ENCODE data around the gene GFOD1. TPM values are rescaled to one million over a fixed set of nuclear protein-coding genes. Genes with fewer than 3 reads are reported as not detected.
"Not testable (repeated sequence)": the region's sequence is repeated elsewhere in the genome, so short reads cannot be mapped to it uniquely, and the experiment has no call there.

GFOD1 gene
- total and polyA plus RNA-seq, 8 donors: 0.76 to 29.4 (median 11.4) TPM

GRCh38 chr6:13328076-13328874, 159.1 kb downstream of the GFOD1 start, which contains the start of gene TBC1D7:
TSS of gene TBC1D7 (minus strand) at chr6:13328537. CDS start at chr6:13326898, 1,639 bp downstream.
- peak; percentile 95 to 98 for DNase-seq
- Histone ChIP-seq H3K4me3 (peak within 1 kb of the TSS; percentile 73 to 82 (median 81)), H3K27me3 (no peaks in the 10 kb centered on the region), H3K4me1 (peaks cover 0 to 27% (median 12%) of the 10 kb centered on the region in 4 donors), H3K36me3 (peaks cover 12 to 26% (median 23%) of the 10 kb centered on the region in 4 donors), H3K27ac (peak within 1 kb of the TSS; percentile 91 to 98 (median 95)), H3K9me3 (no peaks in the 10 kb centered on the region)
- WGBS, 5 donors: 0 to 1% (median 0%) methylated on average over 26 to 63 of the region's 63 CpGs
- intact Hi-C loops (cut with DNase I; ENCODE audit: low total_unique reads): no loop called here
- TF ChIP-seq EP300 (IDR thresholded peaks at IDR 0.05) (no peak), POLR2AphosphoS5 (IDR thresholded peaks at IDR 0.05) (peak; percentile 79 to 96 (median 94)), POLR2A (IDR thresholded peaks at IDR 0.05) (peak in 1 of 4 donors; percentile 31)

- peak in 1 of 2 donors; percentile 30 for DNase-seq
- Histone ChIP-seq H3K9me3 (no peaks in the 10 kb centered on the region), H3K36me3 (peaks cover 12 to 32% (median 29%) of the 10 kb centered on the region in 4 donors), H3K27me3 (no peaks in the 10 kb centered on the region), H3K27ac (peak overlapping the region in 4 of 5 donors; percentile 91 to 98 (median 95)), H3K4me1 (peaks cover 0 to 27% (median 12%) of the 10 kb centered on the region in 4 donors), H3K4me3 (peak overlapping the region; percentile 73 to 82 (median 81))
- WGBS, 5 donors: 0 to 1% (median 0%) methylated on average over 10 of the region's 10 CpGs
- TF ChIP-seq POLR2A (IDR thresholded peaks at IDR 0.05) (no peak), EP300 (IDR thresholded peaks at IDR 0.05) (no peak), POLR2AphosphoS5 (IDR thresholded peaks at IDR 0.05) (no peak)
- TF ChIP-seq, protein P1, sequence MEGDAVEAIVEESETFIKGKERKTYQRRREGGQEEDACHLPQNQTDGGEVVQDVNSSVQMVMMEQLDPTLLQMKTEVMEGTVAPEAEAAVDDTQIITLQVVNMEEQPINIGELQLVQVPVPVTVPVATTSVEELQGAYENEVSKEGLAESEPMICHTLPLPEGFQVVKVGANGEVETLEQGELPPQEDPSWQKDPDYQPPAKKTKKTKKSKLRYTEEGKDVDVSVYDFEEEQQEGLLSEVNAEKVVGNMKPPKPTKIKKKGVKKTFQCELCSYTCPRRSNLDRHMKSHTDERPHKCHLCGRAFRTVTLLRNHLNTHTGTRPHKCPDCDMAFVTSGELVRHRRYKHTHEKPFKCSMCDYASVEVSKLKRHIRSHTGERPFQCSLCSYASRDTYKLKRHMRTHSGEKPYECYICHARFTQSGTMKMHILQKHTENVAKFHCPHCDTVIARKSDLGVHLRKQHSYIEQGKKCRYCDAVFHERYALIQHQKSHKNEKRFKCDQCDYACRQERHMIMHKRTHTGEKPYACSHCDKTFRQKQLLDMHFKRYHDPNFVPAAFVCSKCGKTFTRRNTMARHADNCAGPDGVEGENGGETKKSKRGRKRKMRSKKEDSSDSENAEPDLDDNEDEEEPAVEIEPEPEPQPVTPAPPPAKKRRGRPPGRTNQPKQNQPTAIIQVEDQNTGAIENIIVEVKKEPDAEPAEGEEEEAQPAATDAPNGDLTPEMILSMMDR (IDR thresholded peaks at IDR 0.05): no peak
- intact Hi-C loops (cut with DNase I; ENCODE audit: low total_unique reads): no loop called here
Observed at GRCh38 chr6:13327691-13328075, 159.7 kb downstream of the GFOD1 start.

GRCh38 chr6:13326031-13326586, 161.3 kb downstream of the GFOD1 start:
- intact Hi-C loops (cut with DNase I; ENCODE audit: low total_unique reads); DNase-seq; H3K27ac ChIP-seq; H3K4me3 ChIP-seq; H3K9me3 ChIP-seq; H3K27me3 ChIP-seq: not testable (repeated sequence)
- 56 to 77% (median 62%) methylated on average over 3 of the region's 3 CpGs for WGBS, 5 donors
- Histone ChIP-seq H3K4me1 (peaks cover 0 to 27% (median 12%) of the 10 kb centered on the region in 4 donors), H3K36me3 (peaks cover 14 to 47% (median 45%) of the 10 kb centered on the region in 4 donors)

DNA sequence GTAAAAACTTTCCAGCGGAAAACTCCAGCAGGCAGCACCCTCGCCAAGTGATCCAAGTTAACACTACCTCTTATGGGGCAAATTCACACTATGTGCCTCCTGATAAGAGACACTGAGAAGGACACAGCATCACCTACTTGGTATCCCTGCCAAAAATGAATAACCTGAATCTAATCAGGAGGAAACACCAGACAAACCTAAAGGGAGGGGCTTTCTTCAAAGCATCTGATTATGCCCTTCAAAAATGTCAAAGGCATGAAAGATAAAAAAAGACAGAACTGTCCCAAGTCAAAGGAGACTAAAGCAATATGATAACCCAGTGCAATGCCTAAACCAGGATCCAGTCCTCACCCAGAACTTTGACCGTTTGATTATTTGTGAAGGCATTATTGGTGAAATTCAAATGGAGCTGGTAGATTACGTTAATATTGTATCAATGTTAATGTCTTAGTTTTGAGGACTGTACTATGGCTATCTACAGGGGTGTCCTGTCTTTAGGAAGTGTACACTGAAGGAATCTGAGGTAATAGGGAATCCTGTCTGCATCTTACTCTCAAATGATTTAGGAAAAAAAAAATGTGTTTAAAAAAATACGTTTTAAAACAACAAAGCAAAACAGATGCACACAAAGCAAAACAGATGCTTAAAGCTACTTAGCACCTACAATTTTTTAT, 167.4 kb downstream of the GFOD1 start:
- no peaks in the 10 kb centered on the region for H3K4me1 ChIP-seq
- no peak overlapping the region for H3K4me3 ChIP-seq
- intact Hi-C loops (cut with DNase I; ENCODE audit: low total_unique reads): no loop called here
- H3K27me3 ChIP-seq: no peaks in the 10 kb centered on the region
- TF ChIP-seq POLR2AphosphoS5 (IDR thresholded peaks at IDR 0.05): no peak
- DNase-seq: no peak
- 92 to 95% (median 93%) methylated on average over 5 of the region's 5 CpGs for WGBS, 5 donors
- no peak overlapping the region for H3K27ac ChIP-seq
- H3K9me3 ChIP-seq: no peaks in the 10 kb centered on the region
- peaks cover 54 to 100% (median 100%) of the 10 kb centered on the region in 4 donors for H3K36me3 ChIP-seq

- H3K4me1 ChIP-seq: no peaks in the 10 kb centered on the region
- H3K36me3 ChIP-seq: peaks cover 53 to 100% (median 100%) of the 10 kb centered on the region in 4 donors
- intact Hi-C loops (cut with DNase I; ENCODE audit: low total_unique reads): no loop called here
- no peaks in the 10 kb centered on the region for H3K27me3 ChIP-seq
- TF ChIP-seq POLR2A (IDR thresholded peaks at IDR 0.05) (no peak), POLR2AphosphoS5 (IDR thresholded peaks at IDR 0.05) (no peak), EP300 (IDR thresholded peaks at IDR 0.05) (no peak)
- TF ChIP-seq, protein P1 (IDR thresholded peaks at IDR 0.05): no peak
- 92 to 100% (median 97%) methylated on average over 2 of the region's 2 CpGs for WGBS, 5 donors
- no peak overlapping the region for H3K27ac ChIP-seq
- H3K9me3 ChIP-seq: no peaks in the 10 kb centered on the region
- no peak overlapping the region for H3K4me3 ChIP-seq
- DNase-seq: no peak
Observed at GRCh38 chr6:13318821-13319220, 168.6 kb downstream of the GFOD1 start.

All from stomach (tissue), 9 donors.